Measurements from ENCODE around the gene MIEF1.

The MIEF1 gene

GRCh38 chr22:39471381-39472141, 30.5 kb upstream of the MIEF1 start:
- no peak for DNase-seq

DNA sequence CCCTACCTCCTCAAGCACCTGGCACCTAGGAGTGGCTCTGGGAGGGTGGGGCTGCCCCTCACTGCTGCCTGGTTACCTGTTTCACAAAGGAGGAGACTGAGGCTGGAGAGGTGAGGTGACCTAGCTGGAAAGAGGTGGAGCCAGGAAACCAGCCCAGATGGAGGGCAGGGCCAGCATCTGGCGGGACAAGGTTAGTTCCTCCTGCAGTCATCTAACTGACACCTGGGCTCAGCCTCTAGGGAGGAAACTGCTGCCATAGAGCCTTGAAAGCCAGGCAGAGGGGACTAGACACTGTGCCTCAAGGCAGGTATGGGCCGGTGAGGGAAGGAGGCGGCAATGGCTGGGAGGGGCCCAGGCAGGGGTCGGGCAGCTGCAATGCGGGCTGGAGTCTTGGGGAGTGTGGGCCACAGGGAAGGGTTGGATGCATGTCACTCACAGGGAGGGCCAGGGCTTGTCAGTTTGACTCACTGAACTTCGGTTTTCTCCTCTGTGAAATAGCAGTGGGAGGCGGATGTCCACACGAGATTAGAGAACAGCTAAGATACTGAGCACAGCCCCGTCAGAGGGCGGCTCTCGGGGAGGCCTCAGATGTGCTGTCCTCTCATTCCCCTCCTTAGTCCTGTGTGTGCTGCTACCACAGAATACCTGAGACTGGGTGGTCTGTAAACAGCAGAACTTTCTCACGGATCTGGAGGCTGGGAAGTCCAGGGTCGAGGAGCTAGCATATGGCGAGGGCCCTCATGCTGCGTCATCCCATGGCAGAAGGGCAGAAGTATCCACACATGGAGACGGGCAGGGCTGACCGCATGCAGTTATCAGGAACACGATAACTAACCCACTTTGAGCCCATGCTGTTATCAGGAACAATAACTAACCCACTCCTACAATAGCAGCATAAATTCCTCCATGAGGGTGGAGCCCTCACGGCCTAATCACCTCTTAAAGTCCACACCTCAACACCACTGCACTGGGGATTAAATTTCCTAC, 29.2 kb upstream of the MIEF1 start:
- DNase-seq: no peak

- DNase-seq: no peak
Measured at GRCh38 chr22:39473851-39474250, 28.2 kb upstream of the MIEF1 start.

DNA sequence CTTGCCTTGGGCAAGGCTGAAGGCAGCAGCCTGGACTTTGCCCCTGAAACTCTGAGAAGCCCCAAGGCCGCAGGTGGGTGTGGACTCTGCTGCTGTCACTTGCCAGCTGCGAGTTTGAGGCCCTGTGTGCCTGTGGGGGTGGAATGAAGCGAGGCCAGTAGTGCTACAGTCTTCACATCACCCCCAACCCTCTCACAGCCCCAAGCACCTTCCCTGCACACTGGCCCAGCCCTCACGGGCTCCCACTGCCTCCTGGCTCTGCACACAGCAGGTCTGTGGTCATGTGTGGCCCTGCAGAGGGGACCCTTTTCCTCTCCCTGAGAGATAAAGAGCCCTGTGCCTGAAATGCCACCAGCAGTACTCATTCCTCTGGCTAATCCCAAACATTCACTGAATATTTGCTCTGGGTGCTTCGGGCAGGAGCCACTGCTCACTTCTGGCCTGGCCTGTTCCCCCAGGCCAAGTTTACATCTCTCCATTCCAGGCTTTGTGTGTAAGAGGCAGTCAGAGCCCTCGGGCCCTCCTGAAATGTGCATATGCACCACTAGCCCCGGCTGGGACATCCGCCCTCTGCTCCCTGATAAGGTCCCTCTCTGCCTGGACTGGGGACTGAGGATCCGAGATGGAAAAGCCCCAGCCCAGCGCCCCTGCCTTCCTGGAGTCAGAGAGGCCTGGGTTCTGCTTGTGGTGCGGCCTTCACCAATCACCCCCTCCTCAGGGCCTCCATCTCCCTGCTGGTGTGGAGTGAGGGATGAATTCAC, 27.6 kb upstream of the MIEF1 start:
- no peak for DNase-seq

DNA sequence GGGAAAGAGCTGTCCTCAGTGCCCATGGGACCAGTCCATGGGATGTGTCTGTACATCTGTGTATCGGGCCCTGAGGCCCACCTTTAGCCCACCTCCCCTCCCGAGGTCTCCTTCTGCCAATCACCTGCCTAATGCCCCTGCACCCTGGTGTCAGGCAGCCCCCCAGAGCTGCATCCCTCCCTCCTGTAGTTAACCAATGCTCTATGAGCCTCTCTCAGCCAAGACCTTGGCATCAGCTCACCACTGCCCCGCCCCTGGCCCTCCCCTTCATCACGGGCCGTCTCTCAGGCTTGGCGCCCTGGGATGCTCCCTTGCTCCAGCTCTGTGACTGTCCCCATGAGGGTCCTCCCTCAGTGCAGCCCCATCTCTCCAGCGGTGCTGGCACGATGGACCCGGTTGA, 26.8 kb upstream of the MIEF1 start:
- DNase-seq: no peak

- DNase-seq: no peak
Measured at GRCh38 chr22:39475902-39476301, 26.2 kb upstream of the MIEF1 start.

DNA sequence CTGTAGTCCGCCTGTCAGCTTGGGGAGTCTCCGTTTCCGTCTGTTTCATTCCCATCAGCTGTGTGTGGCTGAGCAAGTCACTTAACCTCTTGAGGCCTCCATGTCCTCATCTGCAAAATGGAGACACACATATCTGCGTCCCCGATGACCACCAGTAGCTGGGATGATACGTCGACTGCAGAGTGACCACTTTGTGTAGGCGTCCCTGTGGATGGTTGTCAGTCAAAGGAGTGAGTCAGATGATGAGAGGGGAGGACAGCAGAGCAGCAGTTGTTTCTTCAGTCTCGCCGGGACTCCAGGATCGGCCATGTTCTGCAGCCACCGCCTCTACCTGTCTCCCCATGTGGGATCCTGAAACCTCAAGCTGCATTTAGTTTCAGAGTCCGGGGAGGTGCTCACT, 25.4 kb upstream of the MIEF1 start:
- no peak for DNase-seq

DNA sequence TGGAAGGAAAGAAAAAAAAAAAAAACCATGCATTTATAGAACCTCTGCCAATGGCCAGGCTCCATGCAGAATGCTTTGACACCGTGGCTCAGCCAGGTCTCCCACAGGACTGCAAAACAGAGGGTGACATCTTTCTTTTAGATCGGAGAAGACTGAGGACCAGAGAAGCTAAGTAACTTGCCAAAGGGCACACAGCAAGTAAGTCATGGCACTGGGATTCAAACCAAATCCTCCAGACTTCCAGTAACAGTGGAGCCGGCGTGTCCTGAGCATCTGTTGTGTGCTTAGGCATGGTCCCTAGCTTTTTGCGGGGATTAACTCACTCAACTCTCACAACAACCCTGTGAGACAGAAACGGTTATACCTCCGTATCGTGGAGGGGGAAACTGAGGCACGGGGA, 24.5 kb upstream of the MIEF1 start:
- no peak for DNase-seq

GRCh38 chr22:39478441-39478850, 23.6 kb upstream of the MIEF1 start:
- no peak for DNase-seq

DNA sequence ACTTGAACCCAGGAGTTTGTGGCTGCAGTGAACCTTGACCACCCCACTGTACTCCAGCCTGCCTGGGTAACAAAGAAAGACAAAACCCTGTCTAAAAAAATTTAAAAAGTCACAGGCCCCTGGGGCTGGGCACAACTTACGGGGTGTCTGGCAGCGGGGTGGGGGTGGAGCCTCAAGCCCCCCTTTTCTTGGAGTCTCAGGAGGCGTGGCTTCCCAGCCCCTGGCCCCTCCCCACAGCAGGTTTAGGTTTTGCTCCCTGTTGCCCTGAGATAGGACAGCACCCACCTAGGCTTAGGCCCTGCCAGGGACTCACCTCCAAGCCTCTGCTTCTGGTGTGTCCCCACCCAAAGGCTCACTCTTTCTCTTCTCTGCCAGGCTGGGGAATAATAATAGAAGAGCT, 22.8 kb upstream of the MIEF1 start:
- no peak for DNase-seq

DNA sequence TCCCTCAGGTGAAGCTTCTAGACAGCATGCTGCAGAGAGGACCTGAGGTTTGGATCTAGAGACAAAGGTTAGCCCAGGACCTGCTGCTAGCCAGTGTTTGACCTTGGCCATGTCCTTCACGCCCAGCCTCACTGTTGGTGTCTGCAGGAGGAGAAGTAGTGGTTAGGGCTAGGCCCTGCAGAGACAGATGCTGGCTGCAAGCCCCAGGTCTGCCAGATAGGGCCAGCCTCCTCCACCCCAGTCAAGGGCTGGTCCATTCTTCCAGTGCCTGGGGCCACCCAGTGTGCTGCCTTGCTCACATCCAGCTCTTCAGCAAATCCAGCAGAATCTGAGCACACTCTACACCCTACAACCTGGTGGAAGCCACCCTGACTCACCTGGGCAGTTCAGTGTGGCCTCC, 21.5 kb upstream of the MIEF1 start:
- no peak for DNase-seq

- no peak for DNase-seq
Measured at GRCh38 chr22:39481054-39481453, 21.0 kb upstream of the MIEF1 start.

DNA sequence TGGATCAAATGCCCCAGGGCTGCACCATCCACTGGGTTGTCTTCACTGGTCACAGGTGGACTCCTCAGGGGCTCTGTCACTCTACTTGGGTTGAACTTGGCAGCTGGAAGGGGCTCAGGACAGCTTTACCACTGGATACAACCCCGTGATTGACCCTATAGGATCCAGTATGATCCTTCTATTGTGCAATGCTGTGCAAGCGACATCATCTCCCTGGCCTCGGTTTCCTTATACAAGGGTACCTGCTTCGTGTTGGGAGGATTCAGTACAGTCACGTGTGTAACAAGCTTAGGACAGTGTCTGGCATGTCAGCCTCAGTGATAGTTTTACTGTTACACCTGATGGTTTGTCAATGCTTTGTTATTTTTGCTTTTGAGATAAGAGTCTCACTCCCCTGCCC, 20.5 kb upstream of the MIEF1 start:
- no peak for DNase-seq

DNA sequence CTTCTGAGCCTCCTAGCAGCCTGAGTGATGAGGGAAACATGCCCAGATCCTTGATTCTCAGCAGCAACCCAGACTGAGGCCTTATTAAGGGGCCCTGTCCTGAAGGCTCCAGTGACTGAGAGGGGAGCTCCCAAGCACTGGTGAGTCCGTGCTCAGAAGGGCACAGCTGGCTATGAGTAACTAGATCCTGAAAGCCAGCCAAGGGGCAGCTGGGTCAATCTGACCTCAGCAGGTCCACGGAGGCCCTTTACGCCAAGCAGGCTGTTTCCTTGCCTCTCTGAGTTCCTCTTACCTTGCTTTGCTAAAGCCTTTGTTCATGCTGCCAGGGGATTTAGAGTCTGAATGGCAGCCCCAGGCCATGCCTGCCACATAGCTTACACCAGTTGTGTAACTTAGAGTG, 19.3 kb upstream of the MIEF1 start:
- no peak for DNase-seq

GRCh38 chr22:39486951-39487825, 14.9 kb upstream of the MIEF1 start:
- DNase-seq: no peak

GRCh38 chr22:39487826-39488520, 14.1 kb upstream of the MIEF1 start:
- DNase-seq: no peak

- DNase-seq: no peak
Measured at GRCh38 chr22:39488563-39489083, 13.5 kb upstream of the MIEF1 start.

- no peak for DNase-seq
Measured at GRCh38 chr22:39489094-39490068, 12.7 kb upstream of the MIEF1 start.

DNA sequence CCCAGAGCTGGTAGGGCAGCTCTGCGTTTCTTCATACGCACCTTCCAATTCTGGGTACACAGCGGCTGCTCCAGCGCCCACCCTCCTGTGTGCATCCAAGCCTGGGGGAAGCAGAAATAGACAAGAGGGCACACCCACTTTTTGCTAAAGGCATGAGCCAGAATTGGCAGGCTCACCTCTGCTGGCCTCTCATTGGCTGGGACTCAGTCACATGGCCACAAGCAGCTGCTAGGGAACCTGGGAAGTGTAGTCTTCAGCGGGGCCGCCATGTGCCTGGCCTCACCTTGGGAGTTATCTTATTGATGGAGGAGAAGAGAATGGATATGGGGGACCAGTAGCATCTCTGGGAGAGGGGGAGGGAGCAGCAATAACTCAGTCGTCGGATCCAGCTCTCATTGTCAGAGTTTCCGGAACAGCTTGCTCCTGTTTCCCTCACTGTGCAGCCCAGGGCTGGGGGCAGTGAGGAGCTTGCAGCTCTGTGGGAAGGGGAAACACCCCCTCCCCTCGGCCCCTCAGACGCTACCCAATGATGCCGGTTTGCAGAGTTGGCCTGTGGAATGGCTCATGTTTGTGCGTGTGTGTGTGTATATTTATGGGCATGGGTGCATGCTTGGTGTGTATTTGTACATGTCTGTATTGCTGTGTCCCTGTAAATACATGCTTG, 11.8 kb upstream of the MIEF1 start:
- DNase-seq: peak; percentile 87
